ENCODE data around the gene MMUT. TPM values are rescaled to one million over a fixed set of nuclear protein-coding genes. Genes with fewer than 3 reads are reported as not detected.

The MMUT gene
- 10 to 100 TPM in 2 of 4 donors, 1 to 10 TPM in 2; 8.4 to 31.1 (median 16.5) TPM for total RNA-seq

DNA sequence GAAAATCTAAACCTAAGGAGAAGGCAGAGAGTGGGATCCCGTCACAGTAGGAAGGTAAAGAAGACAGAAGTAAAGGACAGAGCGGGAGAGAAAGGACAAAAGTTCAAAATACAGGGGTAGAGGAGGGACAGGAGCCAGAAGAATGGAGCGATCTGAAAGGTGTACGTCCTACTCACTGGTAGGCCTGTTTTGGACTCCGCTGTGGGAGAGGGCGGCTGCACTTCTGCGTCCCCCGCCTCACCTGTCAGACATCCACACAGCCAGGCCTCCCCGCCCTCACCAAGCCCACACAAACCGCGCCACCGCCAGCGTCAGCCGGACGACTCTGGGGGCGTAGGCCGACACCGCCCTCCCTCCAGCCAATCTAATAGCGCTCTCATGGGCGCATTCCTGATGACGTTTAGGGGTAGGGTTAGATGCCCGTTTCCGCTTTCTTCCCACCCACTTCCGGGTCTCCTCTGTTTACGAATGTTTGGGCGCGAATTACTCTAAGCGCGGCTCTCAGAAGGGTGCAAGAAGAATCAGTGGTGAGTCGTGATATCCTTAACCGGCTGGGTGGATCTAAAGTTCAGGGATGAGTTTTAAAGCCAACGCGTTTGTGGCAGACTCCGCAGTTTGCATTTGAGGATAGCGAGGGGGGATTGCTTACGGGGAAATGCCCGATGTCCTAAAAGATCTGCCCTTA, at the start of gene MMUT, which contains the start of gene CENPQ:
Gene MMUT, minus strand, starts transcription at position 327 of the 685 bp plus-strand sequence. CDS start 3,787 bp downstream, outside the sequence.
Gene CENPQ, plus strand, starts transcription at position 444 of the 685 bp plus-strand sequence. CDS start 6,807 bp downstream, outside the sequence.
- H3K4me1 ChIP-seq, result peaks cover 5 to 31% (median 23%) of the 10 kb centered on the region in 4 donors

DNA sequence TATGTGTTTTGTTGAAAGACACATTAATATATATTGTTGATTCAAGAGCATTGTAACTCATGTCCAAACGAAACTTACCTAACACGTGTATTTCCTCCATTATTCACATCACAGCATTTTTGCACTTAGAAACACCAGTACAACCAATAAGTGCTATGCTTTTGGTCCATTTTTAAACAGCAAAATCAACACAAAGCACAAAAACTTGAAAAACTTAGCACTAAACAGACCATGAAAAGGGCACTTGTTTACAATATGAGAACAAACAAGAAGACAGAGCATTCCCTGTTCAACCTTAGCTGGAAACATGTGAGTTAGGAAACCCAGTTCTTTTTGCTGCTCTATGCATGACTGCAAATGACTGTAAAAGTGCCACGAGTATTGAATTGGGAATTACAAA, 46.3 kb upstream of the MMUT start:
- DNase-seq, result no peak
- H3K27me3 ChIP-seq, result no peaks in the 10 kb centered on the region
- H3K36me3 ChIP-seq, result no peaks in the 10 kb centered on the region
- H3K4me3 ChIP-seq, result no peak overlapping the region
- intact Hi-C loops (cut with DNase I; ENCODE audit: low total_unique reads) (no loop called here), in situ Hi-C loops (cut with MboI; ENCODE audit: low pct_ligation_motif_present in 1 of 4, low pct_unique_long_range_greater_than_20kb in 1 of 4, low sequenced_read_pairs in 3 of 4) (no loop called here)
- no peak for TF ChIP-seq EP300 (IDR thresholded peaks at IDR 0.05; ENCODE audit: low read depth)
- H3K4me1 ChIP-seq, result peaks cover 0 to 6% (median 4%) of the 10 kb centered on the region in 4 donors
- WGBS, 2 donors (ENCODE audit: low coverage in 1 of 2), result 63 to 82% methylated on average over 3 of the region's 3 CpGs
- H3K9me3 ChIP-seq, result no peaks in the 10 kb centered on the region
- no peak overlapping the region for H3K27ac ChIP-seq

More for the DNA sequence above, at the start of gene MMUT, which contains the start of gene CENPQ:
- 0% methylated on average over 4 to 37 of the region's 37 CpGs for WGBS, 2 donors (ENCODE audit: low coverage in 1 of 2)
- intact Hi-C loops (cut with DNase I; ENCODE audit: low total_unique reads) (no loop called here), in situ Hi-C loops (cut with MboI; ENCODE audit: low pct_ligation_motif_present in 1 of 4, low pct_unique_long_range_greater_than_20kb in 1 of 4, low sequenced_read_pairs in 3 of 4) (no loop called here)
- Histone ChIP-seq H3K27me3 (no peaks in the 10 kb centered on the region), H3K9me3 (no peaks in the 10 kb centered on the region), H3K4me3 (peak within 1 kb of the TSS; percentile 46 to 75 (median 72)), H3K36me3 (no peaks in the 10 kb centered on the region), H3K27ac (peak within 1 kb of the TSS; percentile 83 to 93 (median 86))
- TF ChIP-seq POLR2AphosphoS5 (IDR thresholded peaks at IDR 0.05) (peak; percentile 89 to 98 (median 96)), POLR2A (IDR thresholded peaks at IDR 0.05) (peak; percentile 97), EP300 (IDR thresholded peaks at IDR 0.05; ENCODE audit: low read depth) (peak; percentile 25)
- TF ChIP-seq, protein P1, sequence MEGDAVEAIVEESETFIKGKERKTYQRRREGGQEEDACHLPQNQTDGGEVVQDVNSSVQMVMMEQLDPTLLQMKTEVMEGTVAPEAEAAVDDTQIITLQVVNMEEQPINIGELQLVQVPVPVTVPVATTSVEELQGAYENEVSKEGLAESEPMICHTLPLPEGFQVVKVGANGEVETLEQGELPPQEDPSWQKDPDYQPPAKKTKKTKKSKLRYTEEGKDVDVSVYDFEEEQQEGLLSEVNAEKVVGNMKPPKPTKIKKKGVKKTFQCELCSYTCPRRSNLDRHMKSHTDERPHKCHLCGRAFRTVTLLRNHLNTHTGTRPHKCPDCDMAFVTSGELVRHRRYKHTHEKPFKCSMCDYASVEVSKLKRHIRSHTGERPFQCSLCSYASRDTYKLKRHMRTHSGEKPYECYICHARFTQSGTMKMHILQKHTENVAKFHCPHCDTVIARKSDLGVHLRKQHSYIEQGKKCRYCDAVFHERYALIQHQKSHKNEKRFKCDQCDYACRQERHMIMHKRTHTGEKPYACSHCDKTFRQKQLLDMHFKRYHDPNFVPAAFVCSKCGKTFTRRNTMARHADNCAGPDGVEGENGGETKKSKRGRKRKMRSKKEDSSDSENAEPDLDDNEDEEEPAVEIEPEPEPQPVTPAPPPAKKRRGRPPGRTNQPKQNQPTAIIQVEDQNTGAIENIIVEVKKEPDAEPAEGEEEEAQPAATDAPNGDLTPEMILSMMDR (IDR thresholded peaks at IDR 0.05), result no peak
- peak; percentile 96 for DNase-seq

DNA sequence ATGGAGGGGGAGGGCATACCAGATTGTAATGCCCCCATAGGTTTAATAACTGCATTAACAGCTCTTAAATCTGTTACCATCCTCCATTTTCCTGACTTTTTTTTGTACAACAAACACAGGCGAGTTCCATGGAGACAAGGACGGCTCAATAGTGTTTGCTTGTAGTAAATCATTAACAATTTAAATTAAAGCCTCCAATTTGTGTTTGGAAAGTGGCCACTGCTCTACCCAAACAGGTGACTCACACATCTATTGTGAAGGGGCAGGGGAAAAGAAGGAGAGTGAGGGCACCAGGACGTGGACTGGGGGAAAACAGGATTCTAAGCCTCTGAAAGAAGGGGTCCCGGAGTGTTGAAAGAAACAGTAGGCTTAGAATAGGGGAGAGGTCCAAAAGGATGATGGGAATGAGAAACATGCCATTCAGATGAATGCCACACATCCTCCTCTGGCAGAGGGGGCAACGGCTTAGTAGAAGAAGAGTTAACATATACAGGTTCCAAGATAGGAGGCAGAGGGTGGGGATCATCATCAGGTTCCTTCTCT, 43.6 kb upstream of the MMUT start:
- intact Hi-C loops (cut with DNase I; ENCODE audit: low total_unique reads) (no loop called here), in situ Hi-C loops (cut with MboI; ENCODE audit: low pct_ligation_motif_present in 1 of 4, low pct_unique_long_range_greater_than_20kb in 1 of 4, low sequenced_read_pairs in 3 of 4) (no loop called here)
- no peak overlapping the region for H3K4me3 ChIP-seq
- H3K4me1 ChIP-seq, result peaks cover 0 to 6% (median 4%) of the 10 kb centered on the region in 4 donors
- 32 to 51% methylated on average over 5 of the region's 5 CpGs for WGBS, 2 donors (ENCODE audit: low coverage in 1 of 2)
- no peaks in the 10 kb centered on the region for H3K27me3 ChIP-seq
- no peak for TF ChIP-seq POLR2AphosphoS5 (IDR thresholded peaks at IDR 0.05)
- no peak for TF ChIP-seq POLR2A (IDR thresholded peaks at IDR 0.05)
- TF ChIP-seq EP300 (IDR thresholded peaks at IDR 0.05; ENCODE audit: low read depth), result no peak
- TF ChIP-seq, protein P1 (IDR thresholded peaks at IDR 0.05), result no peak
- DNase-seq, result peak; percentile 22
- no peak overlapping the region for H3K27ac ChIP-seq
- no peaks in the 10 kb centered on the region for H3K36me3 ChIP-seq
- H3K9me3 ChIP-seq, result no peaks in the 10 kb centered on the region

DNA sequence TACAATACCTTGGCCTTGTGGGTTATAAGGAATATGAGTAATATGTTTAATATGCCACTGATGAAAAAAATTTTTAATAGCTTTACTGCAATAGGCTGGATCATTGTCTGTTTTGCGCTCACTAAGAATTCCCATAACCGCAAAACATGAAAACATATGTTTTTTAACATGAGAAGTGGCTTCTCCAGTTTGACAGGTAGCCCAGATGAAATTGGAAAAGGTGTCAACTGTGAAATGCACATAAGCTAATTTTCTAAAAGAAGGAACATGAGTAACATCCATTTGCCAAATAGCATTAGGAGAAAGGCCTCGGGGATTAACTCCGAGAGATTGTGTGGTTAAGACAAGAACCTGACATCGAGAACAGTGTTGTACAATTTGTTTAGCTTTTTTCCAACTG, 41.6 kb upstream of the MMUT start:
- TF ChIP-seq POLR2A (IDR thresholded peaks at IDR 0.05) (no peak), POLR2AphosphoS5 (IDR thresholded peaks at IDR 0.05) (no peak), EP300 (IDR thresholded peaks at IDR 0.05; ENCODE audit: low read depth) (no peak)
- TF ChIP-seq, protein P1 (IDR thresholded peaks at IDR 0.05), result no peak
- Histone ChIP-seq H3K4me1 (peaks cover 0 to 6% (median 4%) of the 10 kb centered on the region in 4 donors), H3K9me3 (no peaks in the 10 kb centered on the region), H3K4me3 (no peak overlapping the region), H3K27ac (no peak overlapping the region), H3K27me3 (no peaks in the 10 kb centered on the region), H3K36me3 (no peaks in the 10 kb centered on the region)
- 78 to 91% methylated on average over 3 to 5 of the region's 5 CpGs for WGBS, 2 donors (ENCODE audit: low coverage in 1 of 2)
- intact Hi-C loops (cut with DNase I; ENCODE audit: low total_unique reads) (no loop called here), in situ Hi-C loops (cut with MboI; ENCODE audit: low pct_ligation_motif_present in 1 of 4, low pct_unique_long_range_greater_than_20kb in 1 of 4, low sequenced_read_pairs in 3 of 4) (no loop called here)
- no peak for DNase-seq

Data from transverse colon (tissue), 4 donors.